H9 (cell line): ENCODE data around the gene STRN. TPM values are rescaled to one million over a fixed set of nuclear protein-coding genes. Genes with fewer than 3 reads are reported as not detected.

Experiments
- DNase-seq: peaks from one replicate; pipeline ENCODE4 v3.0.0-alpha.2; 2017
- H2AFZ ChIP-seq: one replicate; pipeline ENCODE4 v1.6.1; 2013; ENCODE audit warnings: mild to moderate bottlenecking, low read length, control low read depth, moderate library complexity
- H2AK5ac ChIP-seq: 2 replicates; pipeline ENCODE4 v1.6.1; 2013; ENCODE audit warnings: low read length, control low read depth, mixed read lengths; ENCODE audit not compliant: insufficient read length
- H2BK120ac ChIP-seq: one replicate; pipeline ENCODE4 v1.6.1; 2013; ENCODE audit warnings: low read depth, mild to moderate bottlenecking, low read length, control low read depth, inconsistent platforms; ENCODE audit not compliant: poor library complexity, severe bottlenecking
- H2BK12ac ChIP-seq: 2 replicates; pipeline ENCODE4 v1.6.1; 2013; ENCODE audit warnings: low read length, control low read depth, mixed read lengths, low read depth; ENCODE audit not compliant: insufficient read length
- H2BK15ac ChIP-seq: 2 replicates; pipeline ENCODE4 v1.6.1; 2013; ENCODE audit warnings: low read depth, low read length, control low read depth
- H2BK20ac ChIP-seq: one replicate; pipeline ENCODE4 v1.6.1; 2013; ENCODE audit warnings: low read depth, mild to moderate bottlenecking, low read length, control low read depth, inconsistent platforms; ENCODE audit not compliant: poor library complexity, severe bottlenecking
- H2BK5ac ChIP-seq: 2 replicates; pipeline ENCODE4 v1.6.1; 2013; ENCODE audit warnings: low read length, control low read depth, mixed read lengths; ENCODE audit not compliant: insufficient read length
- H3K14ac ChIP-seq: 2 replicates; pipeline ENCODE4 v1.6.1; 2013; ENCODE audit warnings: low read length, control low read depth; ENCODE audit not compliant: insufficient read depth
- H3K18ac ChIP-seq: 2 replicates; pipeline ENCODE4 v1.6.1; 2013; ENCODE audit warnings: low read depth, mild to moderate bottlenecking, mixed read lengths, low read length, control low read depth; ENCODE audit not compliant: insufficient read length
- H3K23ac ChIP-seq: 2 replicates; pipeline ENCODE4 v1.6.1; 2013; ENCODE audit warnings: low read length, control low read depth, mixed read lengths, low read depth; ENCODE audit not compliant: insufficient read length
- H3K23me2 ChIP-seq: 2 replicates; pipeline ENCODE4 v1.6.1; 2013; ENCODE audit warnings: low read depth, mild to moderate bottlenecking, mixed read lengths, low read length, control low read depth; ENCODE audit not compliant: insufficient read length, poor library complexity, severe bottlenecking
- H3K27ac ChIP-seq: 2 replicates; pipeline ENCODE4 v1.5.1; 2013; ENCODE audit warnings: low read length, control low read depth, mixed read lengths, low read depth; ENCODE audit not compliant: insufficient read length
- H3K27me3 ChIP-seq: 2 replicates; pipeline ENCODE4 v1.6.1; 2013; ENCODE audit warnings: low read length, control low read depth, inconsistent platforms; ENCODE audit not compliant: insufficient read depth
- H3K4ac ChIP-seq: 2 replicates; pipeline ENCODE4 v1.6.1; 2013; ENCODE audit warnings: low read depth, mild to moderate bottlenecking, control low read depth, inconsistent platforms, low read length, moderate library complexity
- H3K4me1 ChIP-seq: 2 replicates; pipeline ENCODE4 v1.6.1; 2013; ENCODE audit warnings: low read length, control low read depth, inconsistent platforms; ENCODE audit not compliant: insufficient read depth
- H3K4me2 ChIP-seq: 2 replicates; pipeline ENCODE4 v1.6.1; 2013; ENCODE audit warnings: low read length, control low read depth, mixed read lengths; ENCODE audit not compliant: insufficient read length, insufficient read depth
- H3K56ac ChIP-seq: 2 replicates; pipeline ENCODE4 v1.6.1; 2013; ENCODE audit warnings: low read depth, mild to moderate bottlenecking, mixed read lengths, low read length, control low read depth; ENCODE audit not compliant: insufficient read length
- H3K79me1 ChIP-seq: 2 replicates; pipeline ENCODE4 v1.6.1; 2013; ENCODE audit warnings: low read depth, mild to moderate bottlenecking, moderate library complexity, low read length, control low read depth, inconsistent platforms; ENCODE audit not compliant: insufficient read depth, poor library complexity, severe bottlenecking
- H3K79me2 ChIP-seq: 2 replicates; pipeline ENCODE4 v1.6.1; 2013; ENCODE audit warnings: low read length, control low read depth, inconsistent platforms; ENCODE audit not compliant: insufficient read depth
- H3K9ac ChIP-seq: 2 replicates; pipeline ENCODE4 v1.6.1; 2013; ENCODE audit warnings: low read length, control low read depth, mixed read lengths; ENCODE audit not compliant: insufficient read length; ENCODE audit errors: extremely low read depth
- H3K9me3 ChIP-seq: one replicate; pipeline ENCODE4 v1.6.1; 2013; ENCODE audit warnings: low read depth, low read length, inconsistent platforms; ENCODE audit not compliant: control insufficient read depth
- H3T11ph ChIP-seq: one replicate; pipeline ENCODE4 v1.6.1; 2013; ENCODE audit warnings: mild to moderate bottlenecking, low read length, control low read depth, inconsistent platforms
- H4K20me1 ChIP-seq: one replicate; pipeline ENCODE4 v1.6.1; 2013; ENCODE audit not compliant: control insufficient read depth, insufficient read length, insufficient read depth
- H4K5ac ChIP-seq: 2 replicates; pipeline ENCODE4 v1.6.1; 2013; ENCODE audit warnings: low read depth, mild to moderate bottlenecking, mixed read lengths, low read length, control low read depth; ENCODE audit not compliant: insufficient read length
- H4K8ac ChIP-seq: replicated peaks from 2 replicates; pipeline ENCODE4 v1.6.1; 2013; ENCODE audit warnings: low read length, control low read depth, mixed read lengths, low read depth; ENCODE audit not compliant: insufficient read length
- H4K91ac ChIP-seq: 2 replicates; pipeline ENCODE4 v1.6.1; 2013; ENCODE audit warnings: low read depth, mild to moderate bottlenecking, moderate library complexity, mixed read lengths, low read length, control low read depth; ENCODE audit not compliant: insufficient read length
- H3K27ac Mint-ChIP-seq, 3 experiments: 2 replicates in 2 of 3; 3 replicates in 1 of 3; pipeline ENCODE4 v1.8.0; 2020 to 2021; ENCODE audit warnings: mixed read lengths in 3 of 3, mild to moderate bottlenecking in 1 of 3, moderate library complexity in 1 of 3
- H3K27me3 Mint-ChIP-seq: 2 replicates; pipeline ENCODE4 v1.8.0; 2021; ENCODE audit warnings: low read depth, mild to moderate bottlenecking, moderate library complexity, mixed read lengths
- H3K36me3 Mint-ChIP-seq, 3 experiments: 2 replicates in 2 of 3; 3 replicates in 1 of 3; pipeline ENCODE4 v1.8.0; 2020 to 2021; ENCODE audit warnings: low read depth in 3 of 3, mixed read lengths in 3 of 3; ENCODE audit not compliant: insufficient read depth in 1 of 3
- H3K4me1 Mint-ChIP-seq, 2 experiments: 2 replicates each; pipeline ENCODE4 v1.8.0; 2020; ENCODE audit warnings: mixed read lengths in 2 of 2
- H3K4me3 Mint-ChIP-seq, 2 experiments: 2 replicates in 1 of 2; 3 replicates in 1 of 2; pipeline ENCODE4 v1.8.0; 2020 to 2021; ENCODE audit warnings: mild to moderate bottlenecking in 2 of 2, mixed read lengths in 2 of 2, moderate library complexity in 1 of 2
- H3K9me3 Mint-ChIP-seq, 2 experiments: 2 replicates in 1 of 2; 3 replicates in 1 of 2; pipeline ENCODE4 v1.8.0; 2020; ENCODE audit warnings: mild to moderate bottlenecking in 2 of 2, mixed read lengths in 2 of 2, moderate library complexity in 1 of 2
- CTCF ChIP-seq: fragments of 200-600 bp; sonication (generic); conservative IDR thresholded peaks from 3 replicates; pipeline ENCODE4 v1.8.0; 2021; ENCODE audit warnings: antibody characterized with exemption, mild to moderate bottlenecking
- whole genome bisulfite sequencing: extraction: QIAGEN DNeasy Blood & Tissue Kit; methylation state at CpG from one replicate; pipeline ENCODE4 v1.1.7; 2013; ENCODE audit warnings: missing lambda C conversion rate, low lambda C conversion rate, mixed read lengths; ENCODE audit not compliant: insufficient read length; ENCODE audit errors: extremely low coverage; 5-methylcytosine and 5-hydroxymethylcytosine counted together
- total RNA-seq: library from RNA; stranded (reverse); gene quantifications from 2 replicates; pipeline ENCODE4 v1.2.1, GENCODE V29; 2021

STRN gene
- total RNA-seq, 1 experiment from 2014 or later, result 31.7 TPM

DNA sequence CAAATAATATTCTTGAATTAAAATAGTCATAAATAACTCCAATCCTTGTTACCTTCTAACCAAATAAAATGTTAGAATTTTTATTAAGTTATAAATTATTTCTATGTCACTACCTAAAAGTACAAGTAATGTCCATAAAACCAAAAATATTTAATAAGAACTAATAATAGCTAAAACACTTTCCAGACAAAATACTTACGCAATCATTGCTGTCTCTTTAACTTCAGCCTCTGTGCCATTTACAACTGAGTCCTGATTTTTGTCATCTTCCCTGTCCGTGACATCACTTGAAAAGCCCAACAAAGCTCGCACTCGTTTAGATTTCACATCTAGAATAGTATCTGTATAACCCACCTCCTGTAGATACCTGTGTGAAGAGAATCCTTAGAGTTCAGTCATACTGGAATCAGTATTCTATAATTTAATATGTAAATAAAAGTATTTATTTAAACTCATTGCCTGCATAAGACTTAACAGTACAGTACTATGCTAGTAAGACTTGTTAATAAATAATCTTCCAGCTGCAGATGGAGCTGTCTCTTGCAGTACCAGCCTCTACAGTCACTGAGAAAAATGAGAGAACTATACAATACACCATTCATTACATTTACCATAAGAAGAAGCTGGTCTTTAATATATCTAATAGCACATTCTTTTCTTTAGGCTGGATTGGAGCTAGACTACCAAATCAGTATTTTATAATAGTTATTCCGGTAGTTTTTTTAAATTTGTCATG lies 63.8 kb downstream of the STRN start:
- H3K18ac ChIP-seq, result no peak overlapping the region
- H2BK15ac ChIP-seq, result no peak overlapping the region
- no peaks in the 10 kb centered on the region for H4K20me1 ChIP-seq
- no peak overlapping the region for H2AFZ ChIP-seq
- H2BK20ac ChIP-seq, result no peak overlapping the region
- no peak overlapping the region for H4K8ac ChIP-seq
- no peak overlapping the region for H3K4ac ChIP-seq
- H3K27me3 ChIP-seq, result no peaks in the 10 kb centered on the region
- DNase-seq, result no peak
- H3K9ac ChIP-seq, result no peak overlapping the region
- H3K4me1 ChIP-seq, result no peaks in the 10 kb centered on the region
- H2BK120ac ChIP-seq, result no peak overlapping the region
- H3K56ac ChIP-seq, result no peak overlapping the region
- Mint-ChIP-seq H3K4me3 (no peak overlapping the region), H3K27me3 (no peaks in the 10 kb centered on the region), H3K27ac (no peak overlapping the region; a peak in 1 of 7 replicates), H3K4me1 (no peaks in the 10 kb centered on the region), H3K36me3 (peaks cover 7 to 23% (median 17%) of the 10 kb centered on the region in 3 experiments; a peak in 6 of 7 replicates), H3K9me3 (no peaks in the 10 kb centered on the region)
- no peak overlapping the region for H3T11ph ChIP-seq
- H4K5ac ChIP-seq, result no peak overlapping the region
- H3K14ac ChIP-seq, result no peak overlapping the region
- no peak overlapping the region for H3K4me2 ChIP-seq
- no peak for TF ChIP-seq CTCF
- H4K91ac ChIP-seq, result no peak overlapping the region
- H2BK12ac ChIP-seq, result no peak overlapping the region
- no CpG with 5 or more reads among the region's 5 CpGs for WGBS
- H3K9me3 ChIP-seq, result no peaks in the 10 kb centered on the region
- no peak overlapping the region for H3K23ac ChIP-seq
- H3K23me2 ChIP-seq, result no peaks in the 10 kb centered on the region
- H3K79me2 ChIP-seq, result no peaks in the 10 kb centered on the region
- no peak overlapping the region for H2BK5ac ChIP-seq
- H3K79me1 ChIP-seq, result peaks cover 2% of the 10 kb centered on the region
- H2AK5ac ChIP-seq, result no peak overlapping the region
- H3K27ac ChIP-seq, result no peak overlapping the region
